GM13977 (cell line): ENCODE measurements around the gene SMOC2.

Experiments used
- DNase-seq: peaks from one replicate; pipeline ENCODE4 v3.0.0; 2012; ENCODE audit warnings: low spot score
- in situ Hi-C: fragments of 300-500 bp; cut with MboI; formaldehyde crosslinking; loops from one replicate; pipeline ENCODE4 v1.12.0; 2022; ENCODE audit warnings: low sequenced_read_pairs, low pct_unique_long_range_greater_than_20kb, mixed read lengths, inconsistent platforms; ENCODE audit not compliant: unreplicated experiment
- TF ChIP-seq, protein P1 (sequence below): IDR thresholded peaks from 2 replicates; pipeline ENCODE4 v1.5.1; 2012; ENCODE audit warnings: mild to moderate bottlenecking, control low read depth; ENCODE audit not compliant: insufficient read depth; ENCODE audit errors: extremely low read depth, missing control alignments

SMOC2 gene

DNA sequence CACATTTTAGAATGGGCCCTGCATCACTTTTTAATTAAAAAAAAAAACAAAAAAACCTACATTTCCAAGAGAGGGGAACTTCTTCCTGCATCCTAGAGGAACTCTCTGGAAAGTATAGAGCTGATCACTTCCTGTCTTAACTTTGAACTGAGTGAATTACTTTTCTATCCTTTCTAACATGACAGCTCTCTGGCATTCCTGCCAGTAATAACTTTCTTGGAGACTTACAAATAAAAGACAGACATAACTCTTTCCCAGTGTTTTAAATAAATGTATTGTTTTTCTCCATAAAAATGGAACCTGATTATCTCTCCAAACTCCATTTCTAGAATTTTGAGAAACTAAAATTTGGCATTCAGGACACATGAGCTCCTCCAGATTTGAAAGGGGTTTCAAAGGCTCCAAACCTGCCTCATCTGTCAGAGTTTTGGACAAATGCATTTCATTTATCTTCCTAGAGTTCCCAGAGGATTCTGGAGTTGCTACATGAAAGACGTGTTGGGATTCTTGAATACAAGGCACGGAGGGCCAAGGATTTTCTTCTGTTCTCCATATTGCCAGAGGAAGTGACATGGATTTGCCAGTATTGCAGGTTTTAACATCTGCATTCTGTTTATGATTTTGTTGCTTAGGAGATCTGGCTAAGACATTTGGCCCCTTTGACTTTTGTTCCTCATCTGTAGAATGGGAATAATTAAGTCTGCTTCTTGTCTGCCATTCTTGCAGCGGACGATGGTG lies 2.0 kb upstream of the SMOC2 start:
- DNase-seq: no peak
- in situ Hi-C loops: no loop called here
- TF ChIP-seq, protein P1, sequence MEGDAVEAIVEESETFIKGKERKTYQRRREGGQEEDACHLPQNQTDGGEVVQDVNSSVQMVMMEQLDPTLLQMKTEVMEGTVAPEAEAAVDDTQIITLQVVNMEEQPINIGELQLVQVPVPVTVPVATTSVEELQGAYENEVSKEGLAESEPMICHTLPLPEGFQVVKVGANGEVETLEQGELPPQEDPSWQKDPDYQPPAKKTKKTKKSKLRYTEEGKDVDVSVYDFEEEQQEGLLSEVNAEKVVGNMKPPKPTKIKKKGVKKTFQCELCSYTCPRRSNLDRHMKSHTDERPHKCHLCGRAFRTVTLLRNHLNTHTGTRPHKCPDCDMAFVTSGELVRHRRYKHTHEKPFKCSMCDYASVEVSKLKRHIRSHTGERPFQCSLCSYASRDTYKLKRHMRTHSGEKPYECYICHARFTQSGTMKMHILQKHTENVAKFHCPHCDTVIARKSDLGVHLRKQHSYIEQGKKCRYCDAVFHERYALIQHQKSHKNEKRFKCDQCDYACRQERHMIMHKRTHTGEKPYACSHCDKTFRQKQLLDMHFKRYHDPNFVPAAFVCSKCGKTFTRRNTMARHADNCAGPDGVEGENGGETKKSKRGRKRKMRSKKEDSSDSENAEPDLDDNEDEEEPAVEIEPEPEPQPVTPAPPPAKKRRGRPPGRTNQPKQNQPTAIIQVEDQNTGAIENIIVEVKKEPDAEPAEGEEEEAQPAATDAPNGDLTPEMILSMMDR: no peak

DNA sequence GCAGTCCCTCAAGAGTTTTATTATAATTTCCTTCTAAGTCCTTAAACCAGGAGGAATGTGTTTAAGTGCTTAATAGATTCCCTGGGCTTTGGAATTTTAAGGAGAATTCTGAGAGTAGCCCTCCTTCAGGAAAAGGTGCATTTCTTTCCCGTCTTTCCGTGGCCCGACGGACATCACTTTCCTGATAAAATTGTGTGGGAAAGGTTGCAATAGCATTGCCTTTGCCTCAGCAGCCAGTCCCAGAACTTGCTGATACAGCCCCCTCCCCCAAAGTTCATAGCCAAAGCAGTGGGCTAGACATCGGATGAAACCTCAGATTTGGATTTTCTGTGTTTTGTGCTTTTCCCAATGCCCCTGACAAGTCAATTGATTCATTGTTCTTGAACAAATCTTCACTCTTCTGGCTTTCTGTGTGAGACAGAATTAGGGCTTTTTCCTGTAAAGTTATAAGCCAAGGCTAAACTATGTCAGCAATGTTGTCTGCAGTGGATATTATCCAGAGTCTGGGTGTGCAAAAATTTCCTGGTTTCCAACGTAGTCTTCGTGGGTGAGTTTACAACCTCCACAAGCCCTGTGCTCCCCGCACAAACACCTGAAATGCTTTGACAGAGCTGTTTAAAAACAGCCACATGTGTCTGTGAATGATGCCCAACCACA lies 1.1 kb upstream of the SMOC2 start:
- TF ChIP-seq, protein P1: no peak
- in situ Hi-C loops: no loop called here
- DNase-seq: no peak

DNA sequence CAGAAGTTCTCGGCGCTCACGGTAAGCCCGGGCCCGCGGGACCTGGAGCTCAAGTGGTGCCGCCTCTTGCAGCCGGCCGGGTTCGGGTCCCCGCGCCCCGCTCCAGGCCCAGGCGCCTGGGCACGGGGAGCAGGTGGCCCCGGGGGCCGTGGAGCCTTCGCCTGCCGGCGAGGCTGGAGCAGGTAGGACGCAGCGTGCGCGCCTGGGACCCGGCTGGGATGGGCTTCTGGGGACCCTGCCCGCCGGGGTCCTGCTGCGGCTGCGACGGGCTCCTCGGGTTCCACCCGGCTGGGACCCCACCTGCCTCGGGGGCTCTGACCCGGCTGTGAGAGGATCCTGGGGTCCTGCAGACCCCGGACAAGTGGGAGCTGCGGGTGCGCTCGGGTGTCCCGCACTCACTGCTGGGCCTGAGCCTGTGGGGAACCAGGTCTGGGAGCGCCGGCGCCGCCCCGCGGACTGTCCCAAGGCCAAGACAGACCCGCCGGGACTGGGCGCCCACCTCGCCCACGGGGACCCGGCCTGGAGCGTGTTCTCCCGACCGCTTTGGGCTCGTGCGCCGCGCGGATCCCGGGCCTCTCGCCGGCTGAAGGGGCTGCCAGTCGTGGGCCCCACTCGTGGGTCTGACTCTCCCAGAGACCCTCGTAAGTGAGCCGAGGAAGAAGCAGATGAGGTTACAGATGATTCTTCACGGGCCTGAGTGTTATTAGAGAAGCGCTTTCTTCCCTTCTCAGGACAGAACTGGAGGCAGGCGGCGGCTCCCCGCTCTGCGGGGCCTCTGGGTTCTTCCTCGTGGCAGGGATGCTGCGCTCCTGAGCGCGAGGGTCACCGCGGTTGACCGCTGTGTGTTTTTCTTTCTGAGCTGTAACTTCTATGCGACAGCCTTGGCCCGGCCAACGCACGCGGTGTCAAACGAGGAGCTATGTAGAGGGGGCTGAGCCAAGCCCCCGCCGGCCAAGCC lies 729 bp downstream of the SMOC2 start:
- TF ChIP-seq, protein P1: no peak
- DNase-seq: no peak
- in situ Hi-C loops: no loop called here

DNA sequence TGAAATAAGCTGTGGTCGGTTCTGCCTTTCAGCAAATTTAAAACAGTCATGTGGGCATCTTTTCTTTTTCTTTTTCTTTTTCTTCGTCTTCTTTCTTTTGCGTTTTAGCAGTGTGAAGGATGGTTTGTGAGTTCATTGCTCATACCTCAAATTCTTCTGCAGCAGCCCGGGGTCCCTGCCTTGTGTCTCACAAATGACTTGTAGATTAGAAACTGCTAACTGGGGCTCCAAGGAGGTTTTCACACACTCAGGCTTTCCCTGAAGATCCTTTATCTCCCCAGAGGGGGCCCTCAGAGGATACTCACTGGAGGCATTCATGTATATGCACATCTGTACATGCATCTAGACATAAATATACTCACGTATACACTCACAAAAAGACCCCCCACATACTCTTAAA lies 1.7 kb downstream of the SMOC2 start:
- in situ Hi-C loops: no loop called here
- DNase-seq: no peak
- TF ChIP-seq, protein P1: no peak

DNA sequence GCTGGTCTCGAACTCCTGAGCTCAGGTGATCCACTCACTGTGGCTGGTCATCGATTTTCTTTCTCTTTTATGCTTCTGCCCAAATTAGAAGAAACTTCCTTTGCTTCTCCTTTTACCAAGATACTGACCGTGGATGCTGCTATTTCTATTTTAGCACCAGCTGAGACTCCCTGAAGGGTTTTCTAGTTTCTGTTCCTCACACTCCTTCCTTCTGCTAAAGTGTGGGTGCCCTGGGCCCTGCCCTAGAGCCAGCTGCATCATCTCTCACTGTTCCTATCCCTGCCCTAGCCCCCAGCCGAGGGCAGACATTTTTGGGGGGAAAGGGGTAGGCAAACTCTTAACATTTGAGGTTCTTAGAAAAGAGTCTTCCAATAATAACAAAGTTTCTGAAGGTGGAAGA lies 6.3 kb downstream of the SMOC2 start:
- DNase-seq: no peak
- in situ Hi-C loops: no loop called here
- TF ChIP-seq, protein P1: no peak

DNA sequence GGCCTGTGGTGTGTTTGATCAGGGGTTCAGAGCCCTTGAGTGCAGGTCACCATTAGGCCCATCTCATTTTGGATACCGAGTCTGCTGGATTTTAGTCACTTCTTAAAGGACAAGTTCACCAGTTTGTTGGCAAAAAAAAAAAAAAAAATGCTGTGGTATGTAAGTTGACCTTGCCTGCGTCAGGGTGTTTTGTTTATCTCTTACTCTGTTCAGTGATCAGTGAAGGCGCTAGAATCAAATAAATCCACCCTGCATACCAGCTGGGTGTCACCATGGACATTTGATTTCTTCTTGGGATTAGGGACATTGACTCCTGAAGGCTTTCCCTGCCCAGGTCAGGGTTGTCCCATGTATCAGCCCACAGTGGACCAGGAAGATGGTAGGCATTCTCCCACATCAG lies 6.7 kb downstream of the SMOC2 start:
- no peak for DNase-seq
- in situ Hi-C loops: no loop called here
- TF ChIP-seq, protein P1: no peak
